GM12865 (cell line): ENCODE data around the gene HMGN1.

Experiments used
- DNase-seq: peaks from one replicate; pipeline ENCODE4 v3.0.0; 2010; ENCODE audit warnings: low read depth
- H3K4me3 ChIP-seq: 2 replicates; pipeline ENCODE4 v1.5.1; 2011; ENCODE audit warnings: mild to moderate bottlenecking, low read depth, low read length, control low read depth
- CTCF ChIP-seq: IDR thresholded peaks from 2 replicates; pipeline ENCODE4 v1.5.1; 2011; ENCODE audit warnings: low read length, control low read depth, low read depth, inconsistent platforms; ENCODE audit not compliant: insufficient read depth; ENCODE audit errors: missing control alignments

HMGN1 gene

GRCh38 chr21:39332175-39332574 is 16.7 kb downstream of the HMGN1 start:
- TF ChIP-seq CTCF: no peak
- no peak overlapping the region for H3K4me3 ChIP-seq
- no peak for DNase-seq

- H3K4me3 ChIP-seq: no peak overlapping the region
- no peak for DNase-seq
- no peak for TF ChIP-seq CTCF
These were observed 18.9 kb downstream of the HMGN1 start for GRCh38 chr21:39330001-39330400.

- TF ChIP-seq CTCF: no peak
- H3K4me3 ChIP-seq: no peak overlapping the region
- DNase-seq: no peak
These were observed 21.2 kb downstream of the HMGN1 start for GRCh38 chr21:39327727-39328126.

GRCh38 chr21:39326607-39327307 is 22.1 kb downstream of the HMGN1 start:
- TF ChIP-seq CTCF: no peak
- no peak for DNase-seq

GRCh38 chr21:39325458-39325857 is 23.4 kb downstream of the HMGN1 start:
- DNase-seq: no peak
- no peak overlapping the region for H3K4me3 ChIP-seq
- TF ChIP-seq CTCF: no peak

More at GRCh38 chr21:39326607-39327307, 22.1 kb downstream of the HMGN1 start:
- H3K4me3 ChIP-seq: no peak overlapping the region

- no peak for DNase-seq
- no peak overlapping the region for H3K4me3 ChIP-seq
- TF ChIP-seq CTCF: no peak
These were observed 27.5 kb downstream of the HMGN1 start for GRCh38 chr21:39321424-39321823.

- no peak for TF ChIP-seq CTCF
- H3K4me3 ChIP-seq: no peak overlapping the region
- no peak for DNase-seq
These were observed 29.0 kb downstream of the HMGN1 start for GRCh38 chr21:39319814-39320332.
